C4-2B (cell line): ENCODE data around the gene CACNA1S.

Experiments
- CTCF ChIP-seq: fragments of 450-650 bp; conservative IDR thresholded peaks from 2 replicates; pipeline ENCODE4 v1.5.1; 2017; ENCODE audit warnings: mild to moderate bottlenecking
- ZFX ChIP-seq: fragments of 450-650 bp; IDR thresholded peaks from 2 replicates; pipeline ENCODE4 v1.6.1; 2017

GRCh38 chr1:201001962-201002361 is 110.3 kb downstream of the CACNA1S start:
- TF ChIP-seq CTCF: no peak
- TF ChIP-seq ZFX: no peak
